GM20431 (cell line): ENCODE data around the gene TRAF7.
"Not testable (repeated sequence)": the region's sequence is repeated elsewhere in the genome, so short reads cannot be mapped to it uniquely, and the experiment has no call there.

Source experiments
- in situ Hi-C: fragments of 300-500 bp; cut with MseI, MboI; formaldehyde crosslinking; loops from one replicate; pipeline ENCODE4 v1.15.0; 2020; ENCODE audit warnings: low sequenced_read_pairs; ENCODE audit not compliant: unreplicated experiment

The TRAF7 gene

GRCh38 chr16:2196162-2196980 is 40.8 kb downstream of the TRAF7 start, which contains the start of gene CASKIN1:
Gene CASKIN1, minus strand, starts transcription at chr16:2196605. Its CDS starts 173 bp downstream, at chr16:2196432.
- in situ Hi-C loops = no loop called here

- in situ Hi-C loops = no loop called here
Observed at GRCh38 chr16:2196981-2197511, 41.5 kb downstream of the TRAF7 start.

DNA sequence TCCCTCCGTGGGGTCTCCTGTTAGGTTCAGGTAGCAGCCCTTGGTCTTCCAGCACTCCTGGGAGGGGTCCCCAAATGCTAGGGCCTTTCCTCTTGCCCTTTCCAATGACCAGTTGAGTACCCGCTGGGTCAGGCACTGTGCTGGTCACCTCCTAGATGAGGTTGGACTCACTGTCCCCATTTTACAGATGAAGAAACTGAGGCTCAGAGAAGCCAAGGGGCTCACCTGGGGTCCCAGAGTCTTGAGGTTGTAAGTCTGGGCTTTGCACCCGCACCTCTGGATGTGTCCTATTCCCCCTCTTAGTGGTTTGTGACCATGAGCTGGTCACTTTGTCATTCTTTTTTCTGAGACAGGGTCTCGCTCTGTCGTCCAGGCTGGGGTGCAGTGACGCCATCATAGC is 42.2 kb downstream of the TRAF7 start:
- in situ Hi-C loops = no loop called here

DNA sequence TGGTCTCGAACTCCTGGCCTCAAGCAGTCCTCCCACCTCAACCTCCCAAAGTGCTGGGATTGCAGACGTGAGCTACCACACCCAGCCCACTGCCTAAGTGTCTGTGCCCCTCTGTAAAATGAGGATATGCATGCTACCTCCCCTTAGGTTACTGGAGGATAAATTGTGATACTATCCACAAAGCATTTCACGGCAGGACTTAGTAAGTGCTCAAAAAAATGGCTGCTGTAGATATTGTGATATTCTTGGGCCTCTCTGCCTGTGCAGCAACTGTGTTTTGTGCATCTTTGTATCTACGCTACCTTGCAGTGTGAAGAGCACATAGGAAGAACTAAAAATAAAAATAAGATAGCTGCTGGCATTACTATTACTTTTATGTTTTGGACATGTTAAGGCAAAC is 42.7 kb downstream of the TRAF7 start:
- in situ Hi-C loops = no loop called here

DNA sequence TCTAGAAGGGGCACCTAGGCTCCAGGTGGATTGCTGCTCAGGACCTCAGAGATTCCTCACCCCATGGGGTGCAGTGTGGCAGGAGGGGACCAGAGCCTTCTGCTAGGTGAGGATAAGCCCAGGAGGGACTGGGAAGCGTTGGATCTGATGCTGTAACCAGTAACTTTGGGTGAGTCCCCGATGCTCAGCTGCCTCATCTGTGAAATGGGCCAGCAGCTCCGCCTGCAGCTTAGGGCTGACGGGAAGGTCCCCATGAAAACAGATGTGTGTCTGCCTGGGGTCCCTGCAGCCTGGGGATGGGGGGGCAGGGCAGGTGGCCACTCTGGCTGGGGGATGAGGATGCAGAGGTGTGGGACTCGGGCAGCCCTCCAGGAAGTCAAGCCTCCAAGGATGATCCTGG is 43.5 kb downstream of the TRAF7 start:
- in situ Hi-C loops = no loop called here

- in situ Hi-C loops = no loop called here
Observed at GRCh38 chr16:2199621-2200139, 44.1 kb downstream of the TRAF7 start.

DNA sequence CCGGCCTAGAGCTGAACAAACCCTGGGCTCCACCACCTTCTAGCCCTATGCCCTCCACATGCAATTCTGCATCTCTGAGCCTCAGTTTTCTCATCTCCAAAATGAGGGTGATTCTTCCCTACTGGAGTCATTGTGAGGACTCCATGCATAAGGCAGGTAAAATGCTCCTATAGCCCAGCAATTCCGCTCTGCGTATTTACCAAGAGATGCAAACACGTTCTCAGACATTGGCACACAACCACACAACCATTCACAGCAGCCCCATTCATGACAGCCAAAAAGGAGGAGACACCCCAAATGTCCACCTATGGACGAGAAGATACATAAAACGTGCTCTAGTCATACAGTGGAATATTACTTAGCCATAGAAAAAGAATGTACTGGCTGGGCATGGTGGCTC is 44.7 kb downstream of the TRAF7 start:
- in situ Hi-C loops = no loop called here

- in situ Hi-C loops = not testable (repeated sequence)
Observed at GRCh38 chr16:2203119-2203688, 47.6 kb downstream of the TRAF7 start.

GRCh38 chr16:2204416-2205103 is 49.0 kb downstream of the TRAF7 start:
- in situ Hi-C loops = no loop called here

GRCh38 chr16:2205104-2205966 is 49.8 kb downstream of the TRAF7 start, which contains the start of gene MLST8:
Gene MLST8, plus strand, starts transcription at chr16:2205454. Its CDS starts 632 bp downstream, at chr16:2206086.
- in situ Hi-C loops = no loop called here

DNA sequence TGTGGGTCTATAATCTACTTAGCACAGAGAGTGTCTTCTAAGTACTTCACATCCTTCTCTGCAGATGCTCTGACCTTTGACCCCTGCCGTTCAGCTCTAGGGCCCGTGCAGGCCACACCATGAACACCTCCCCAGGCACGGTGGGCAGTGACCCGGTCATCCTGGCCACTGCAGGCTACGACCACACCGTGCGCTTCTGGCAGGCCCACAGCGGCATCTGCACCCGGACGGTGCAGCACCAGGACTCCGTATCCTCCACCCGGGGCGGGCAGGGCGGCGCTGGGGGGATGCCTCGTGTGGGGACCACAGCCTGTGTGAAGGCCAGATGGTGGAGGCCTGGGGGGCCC is 50.4 kb downstream of the TRAF7 start:
- in situ Hi-C loops = no loop called here

DNA sequence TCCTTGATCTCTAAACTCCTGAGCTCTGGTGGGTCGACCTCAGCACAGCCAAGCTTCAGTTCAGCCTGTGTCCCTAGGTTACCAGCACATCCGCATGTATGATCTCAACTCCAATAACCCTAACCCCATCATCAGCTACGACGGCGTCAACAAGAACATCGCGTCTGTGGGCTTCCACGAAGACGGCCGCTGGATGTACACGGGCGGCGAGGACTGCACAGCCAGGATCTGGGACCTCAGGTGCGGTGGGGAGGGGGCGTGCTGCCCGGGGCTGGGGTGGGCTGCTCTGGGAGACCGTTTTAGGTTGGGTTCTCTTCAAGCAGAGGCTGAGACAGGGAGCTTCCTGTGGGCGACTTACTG is 50.8 kb downstream of the TRAF7 start:
- in situ Hi-C loops = no loop called here

DNA sequence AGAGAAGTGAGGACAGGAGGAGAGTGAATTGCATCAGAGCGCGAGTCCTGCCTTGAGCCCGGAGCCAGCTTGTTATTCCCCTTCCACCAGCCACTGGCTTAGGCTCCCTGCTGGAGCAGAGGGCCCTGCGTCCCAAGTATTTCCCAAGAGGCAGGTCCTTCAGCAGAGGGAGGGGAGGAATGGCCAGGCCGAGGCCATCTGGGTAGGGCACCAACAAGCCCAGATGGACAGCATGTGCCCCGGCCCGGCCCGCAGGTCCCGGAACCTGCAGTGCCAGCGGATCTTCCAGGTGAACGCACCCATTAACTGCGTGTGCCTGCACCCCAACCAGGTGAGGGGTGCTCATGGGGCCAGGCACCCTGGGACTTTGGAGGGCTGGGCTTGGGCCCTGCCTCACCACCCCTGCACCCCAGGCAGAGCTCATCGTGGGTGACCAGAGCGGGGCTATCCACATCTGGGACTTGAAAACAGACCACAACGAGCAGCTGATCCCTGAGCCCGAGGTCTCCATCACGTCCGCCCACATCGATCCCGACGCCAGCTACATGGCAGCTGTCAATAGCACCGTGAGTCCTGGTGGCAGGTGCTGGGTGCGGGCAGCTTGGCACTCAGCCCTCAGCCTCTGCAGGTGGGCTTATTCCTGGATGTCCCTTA is 51.3 kb downstream of the TRAF7 start:
- in situ Hi-C loops = no loop called here

DNA sequence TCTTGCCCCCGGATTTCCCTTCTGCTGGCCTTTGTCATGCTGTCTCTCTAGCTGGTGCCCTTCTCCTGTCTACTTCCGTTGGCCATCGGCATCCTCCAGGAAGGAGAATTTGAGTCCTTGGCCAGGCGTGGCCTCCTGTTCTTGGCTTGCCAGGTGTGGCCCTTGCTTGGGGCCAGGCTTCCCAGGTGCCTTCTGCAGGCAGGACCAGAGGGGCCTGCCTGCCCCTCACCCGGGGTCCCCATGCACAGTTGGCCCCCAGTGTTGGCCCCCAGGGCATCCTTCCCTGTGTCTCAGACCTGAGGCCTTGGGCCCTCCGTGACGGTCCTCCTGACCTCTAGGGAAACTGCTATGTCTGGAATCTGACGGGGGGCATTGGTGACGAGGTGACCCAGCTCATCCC is 52.3 kb downstream of the TRAF7 start:
- in situ Hi-C loops = no loop called here

- in situ Hi-C loops = no loop called here
Observed at GRCh38 chr16:2208308-2208707, 52.7 kb downstream of the TRAF7 start.

- in situ Hi-C loops = no loop called here
Observed at GRCh38 chr16:2208772-2209171, 53.2 kb downstream of the TRAF7 start.

DNA sequence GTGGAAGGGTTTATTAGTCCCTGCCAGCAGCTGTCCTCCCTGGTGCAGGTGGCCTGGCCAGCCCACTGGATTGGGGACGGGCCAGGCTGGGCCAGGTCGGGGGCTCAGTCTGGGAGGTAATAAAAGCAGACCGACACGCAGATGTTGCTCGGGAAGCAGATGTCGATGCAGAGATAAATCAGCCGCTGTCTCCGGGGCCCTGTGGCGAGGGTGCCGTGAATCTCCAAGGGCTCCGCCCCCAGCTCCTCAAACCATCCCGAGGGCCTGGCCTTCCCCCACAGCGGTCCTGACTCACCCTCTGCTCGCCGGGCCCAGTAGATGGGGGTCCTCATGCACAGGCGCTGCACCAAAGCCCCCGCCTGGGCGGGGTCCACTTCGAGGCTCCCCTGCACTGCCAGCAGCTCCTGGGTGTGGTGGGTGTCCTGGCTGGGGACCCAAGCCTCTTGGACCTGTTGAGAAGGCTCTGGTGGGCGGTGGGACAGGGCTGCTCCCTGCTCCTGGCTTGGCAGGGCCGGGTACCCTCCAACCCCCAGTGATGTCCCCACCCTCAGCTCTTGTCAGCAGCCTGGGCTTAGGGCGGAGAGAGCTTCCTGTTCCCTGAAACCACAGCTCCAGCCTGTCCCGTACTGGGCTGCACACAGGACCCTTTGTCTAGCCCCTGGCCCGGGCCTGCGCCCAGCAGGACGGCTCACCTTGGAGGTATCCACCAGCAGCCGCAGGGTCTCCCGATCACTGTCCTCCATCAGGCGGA is 53.9 kb downstream of the TRAF7 start:
- in situ Hi-C loops = no loop called here

GRCh38 chr16:2210009-2210332 is 54.4 kb downstream of the TRAF7 start:
- in situ Hi-C loops = no loop called here
